Measurements from ENCODE around the gene INPP4A.
"Not testable (repeated sequence)": the region's sequence is repeated elsewhere in the genome, so short reads cannot be mapped to it uniquely, and the experiment has no call there.

INPP4A gene

DNA sequence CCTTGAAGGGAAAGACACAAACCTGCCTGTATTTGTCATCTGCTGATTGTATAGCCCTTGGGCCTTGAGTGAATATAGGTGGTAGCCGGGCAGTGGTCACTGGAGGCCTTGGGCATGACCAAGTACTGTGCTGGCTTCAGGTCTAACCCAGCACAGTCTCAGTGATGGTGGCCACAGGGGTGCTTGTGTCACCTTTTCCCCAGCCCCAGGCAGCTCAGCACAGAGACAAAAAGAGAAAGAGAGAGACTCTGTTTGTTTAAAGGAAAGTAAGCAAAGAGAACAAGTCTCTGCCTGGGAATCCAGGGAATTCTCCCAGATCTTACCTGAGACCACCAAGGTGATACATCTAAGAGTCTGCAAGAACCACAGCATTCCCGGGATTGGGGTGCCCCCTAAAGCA lies 39.4 kb upstream of the INPP4A start:
- Histone ChIP-seq H3K27me3 (ENCODE audit: insufficient read depth, poor library complexity, severe bottlenecking) (peaks cover 3% of the 10 kb centered on the region), H3K4me3 (replicated peaks; ENCODE audit: insufficient read depth, low read length) (no peak overlapping the region), H3K27ac (replicated peaks) (no peak overlapping the region)
- DNase-seq (ENCODE audit: low read depth in 1 of 2, low spot score in 1 of 2): no peak
- TF ChIP-seq GABPA (IDR thresholded peaks at IDR 0.05; ENCODE audit: low read depth) (no peak), SPI1 (IDR thresholded peaks at IDR 0.05; ENCODE audit: borderline replicate concordance, low read depth) (no peak), POLR2AphosphoS5 (IDR thresholded peaks at IDR 0.05; ENCODE audit: low read depth) (no peak)
- TF ChIP-seq, protein P1, sequence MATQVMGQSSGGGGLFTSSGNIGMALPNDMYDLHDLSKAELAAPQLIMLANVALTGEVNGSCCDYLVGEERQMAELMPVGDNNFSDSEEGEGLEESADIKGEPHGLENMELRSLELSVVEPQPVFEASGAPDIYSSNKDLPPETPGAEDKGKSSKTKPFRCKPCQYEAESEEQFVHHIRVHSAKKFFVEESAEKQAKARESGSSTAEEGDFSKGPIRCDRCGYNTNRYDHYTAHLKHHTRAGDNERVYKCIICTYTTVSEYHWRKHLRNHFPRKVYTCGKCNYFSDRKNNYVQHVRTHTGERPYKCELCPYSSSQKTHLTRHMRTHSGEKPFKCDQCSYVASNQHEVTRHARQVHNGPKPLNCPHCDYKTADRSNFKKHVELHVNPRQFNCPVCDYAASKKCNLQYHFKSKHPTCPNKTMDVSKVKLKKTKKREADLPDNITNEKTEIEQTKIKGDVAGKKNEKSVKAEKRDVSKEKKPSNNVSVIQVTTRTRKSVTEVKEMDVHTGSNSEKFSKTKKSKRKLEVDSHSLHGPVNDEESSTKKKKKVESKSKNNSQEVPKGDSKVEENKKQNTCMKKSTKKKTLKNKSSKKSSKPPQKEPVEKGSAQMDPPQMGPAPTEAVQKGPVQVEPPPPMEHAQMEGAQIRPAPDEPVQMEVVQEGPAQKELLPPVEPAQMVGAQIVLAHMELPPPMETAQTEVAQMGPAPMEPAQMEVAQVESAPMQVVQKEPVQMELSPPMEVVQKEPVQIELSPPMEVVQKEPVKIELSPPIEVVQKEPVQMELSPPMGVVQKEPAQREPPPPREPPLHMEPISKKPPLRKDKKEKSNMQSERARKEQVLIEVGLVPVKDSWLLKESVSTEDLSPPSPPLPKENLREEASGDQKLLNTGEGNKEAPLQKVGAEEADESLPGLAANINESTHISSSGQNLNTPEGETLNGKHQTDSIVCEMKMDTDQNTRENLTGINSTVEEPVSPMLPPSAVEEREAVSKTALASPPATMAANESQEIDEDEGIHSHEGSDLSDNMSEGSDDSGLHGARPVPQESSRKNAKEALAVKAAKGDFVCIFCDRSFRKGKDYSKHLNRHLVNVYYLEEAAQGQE (IDR thresholded peaks at IDR 0.05; ENCODE audit: insufficient replicate concordance, low read depth): no peak
- TF ChIP-seq, protein P2, sequence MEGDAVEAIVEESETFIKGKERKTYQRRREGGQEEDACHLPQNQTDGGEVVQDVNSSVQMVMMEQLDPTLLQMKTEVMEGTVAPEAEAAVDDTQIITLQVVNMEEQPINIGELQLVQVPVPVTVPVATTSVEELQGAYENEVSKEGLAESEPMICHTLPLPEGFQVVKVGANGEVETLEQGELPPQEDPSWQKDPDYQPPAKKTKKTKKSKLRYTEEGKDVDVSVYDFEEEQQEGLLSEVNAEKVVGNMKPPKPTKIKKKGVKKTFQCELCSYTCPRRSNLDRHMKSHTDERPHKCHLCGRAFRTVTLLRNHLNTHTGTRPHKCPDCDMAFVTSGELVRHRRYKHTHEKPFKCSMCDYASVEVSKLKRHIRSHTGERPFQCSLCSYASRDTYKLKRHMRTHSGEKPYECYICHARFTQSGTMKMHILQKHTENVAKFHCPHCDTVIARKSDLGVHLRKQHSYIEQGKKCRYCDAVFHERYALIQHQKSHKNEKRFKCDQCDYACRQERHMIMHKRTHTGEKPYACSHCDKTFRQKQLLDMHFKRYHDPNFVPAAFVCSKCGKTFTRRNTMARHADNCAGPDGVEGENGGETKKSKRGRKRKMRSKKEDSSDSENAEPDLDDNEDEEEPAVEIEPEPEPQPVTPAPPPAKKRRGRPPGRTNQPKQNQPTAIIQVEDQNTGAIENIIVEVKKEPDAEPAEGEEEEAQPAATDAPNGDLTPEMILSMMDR (IDR thresholded peaks at IDR 0.05; ENCODE audit: insufficient read depth, low read length): no peak

DNA sequence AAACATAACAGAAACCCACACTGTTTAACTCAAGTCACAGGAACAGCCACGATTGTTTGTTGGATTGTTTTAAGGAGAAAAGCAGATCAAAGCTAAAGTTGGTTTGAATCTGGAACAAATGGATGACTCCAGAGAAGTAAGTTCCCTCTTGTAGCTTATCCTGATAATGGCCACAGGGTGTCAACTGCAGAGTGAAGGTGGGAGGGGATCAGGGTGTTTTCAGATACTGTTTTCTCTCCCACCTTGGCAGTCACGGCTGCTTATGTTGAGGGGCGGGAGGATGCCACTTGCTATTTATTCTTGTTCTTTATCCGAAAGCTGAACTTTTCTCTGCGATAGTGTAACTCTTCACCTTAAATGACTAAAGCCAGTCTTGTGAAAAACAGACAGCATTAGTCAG lies 36.5 kb upstream of the INPP4A start:
- no peaks in the 10 kb centered on the region for H3K27me3 ChIP-seq (ENCODE audit: insufficient read depth, poor library complexity, severe bottlenecking)
- H3K4me3 ChIP-seq (replicated peaks; ENCODE audit: insufficient read depth, low read length): no peak overlapping the region
- TF ChIP-seq SPI1 (IDR thresholded peaks at IDR 0.05; ENCODE audit: borderline replicate concordance, low read depth) (no peak), POLR2AphosphoS5 (IDR thresholded peaks at IDR 0.05; ENCODE audit: low read depth) (no peak)
- TF ChIP-seq, protein P1 (IDR thresholded peaks at IDR 0.05; ENCODE audit: insufficient replicate concordance, low read depth): no peak
- H3K27ac ChIP-seq (replicated peaks): no peak overlapping the region
- no peak for DNase-seq (ENCODE audit: low read depth in 1 of 2, low spot score in 1 of 2)

DNA sequence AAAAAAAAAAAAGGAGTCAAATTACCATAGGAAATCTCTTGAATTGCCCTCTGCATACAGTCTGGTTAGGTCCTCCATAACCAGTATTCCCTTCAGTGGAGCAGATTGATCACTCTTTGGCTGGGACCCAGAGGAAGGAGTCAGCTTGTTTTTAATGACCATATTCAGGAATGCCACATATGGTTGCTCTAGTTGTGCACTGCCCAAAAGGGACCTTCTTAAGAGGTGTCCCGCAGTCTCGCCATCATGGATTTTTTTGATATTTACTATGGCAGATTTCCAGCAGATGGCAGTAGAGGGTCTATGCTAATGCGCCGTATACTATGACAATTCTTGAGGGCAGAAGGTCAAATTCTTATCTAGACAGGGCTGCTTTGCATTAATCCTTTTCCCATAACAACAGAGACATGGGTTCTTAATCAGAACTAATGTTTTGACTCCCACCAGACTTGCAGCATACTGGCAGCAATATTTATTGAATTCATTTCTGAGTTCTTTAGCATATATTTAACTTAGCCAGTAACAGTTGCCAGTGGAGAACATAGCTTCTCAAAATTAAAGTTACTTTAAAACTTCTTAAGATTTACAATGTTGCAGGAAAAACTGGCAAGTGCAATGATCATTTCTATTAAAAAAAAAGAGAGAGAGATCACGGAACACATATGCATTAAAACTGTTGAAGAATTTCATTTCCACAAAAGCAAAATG lies 31.8 kb upstream of the INPP4A start:
- no peak overlapping the region for H3K4me3 ChIP-seq (replicated peaks; ENCODE audit: insufficient read depth, low read length)
- no peaks in the 10 kb centered on the region for H3K27me3 ChIP-seq (ENCODE audit: insufficient read depth, poor library complexity, severe bottlenecking)
- TF ChIP-seq, protein P2 (IDR thresholded peaks at IDR 0.05; ENCODE audit: insufficient read depth, low read length): peak; percentile 60
- no peak for TF ChIP-seq GABPA (IDR thresholded peaks at IDR 0.05; ENCODE audit: low read depth)
- TF ChIP-seq POLR2AphosphoS5 (IDR thresholded peaks at IDR 0.05; ENCODE audit: low read depth): no peak
- no peak for TF ChIP-seq SPI1 (IDR thresholded peaks at IDR 0.05; ENCODE audit: borderline replicate concordance, low read depth)
- TF ChIP-seq, protein P1 (IDR thresholded peaks at IDR 0.05; ENCODE audit: insufficient replicate concordance, low read depth): no peak
- H3K27ac ChIP-seq (replicated peaks): no peak overlapping the region
- peak; percentile 29 to 68 for DNase-seq (ENCODE audit: low read depth in 1 of 2, low spot score in 1 of 2)

DNA sequence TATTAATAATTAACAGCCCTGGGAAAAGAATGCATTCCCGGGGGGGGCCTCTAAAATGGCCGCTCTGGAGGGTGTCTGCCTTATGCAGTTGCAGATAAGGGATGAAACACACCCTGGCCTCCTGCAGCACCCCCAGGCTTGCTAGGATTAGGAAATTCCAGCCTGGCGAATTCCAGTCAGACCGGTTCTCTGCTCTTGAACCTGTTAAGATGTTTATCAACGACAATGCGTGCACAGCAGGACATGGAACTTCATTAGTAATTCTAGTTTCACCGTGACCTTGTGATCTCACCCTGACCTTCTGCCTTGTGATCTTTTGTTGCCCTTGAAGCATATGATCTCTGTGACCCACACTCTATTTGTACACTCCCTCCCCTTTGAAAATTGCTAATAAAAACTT lies 30.4 kb upstream of the INPP4A start:
- H3K4me3 ChIP-seq (replicated peaks; ENCODE audit: insufficient read depth, low read length); H3K27me3 ChIP-seq (ENCODE audit: insufficient read depth, poor library complexity, severe bottlenecking); H3K27ac ChIP-seq (replicated peaks); DNase-seq (ENCODE audit: low read depth in 1 of 2, low spot score in 1 of 2): not testable (repeated sequence)

DNA sequence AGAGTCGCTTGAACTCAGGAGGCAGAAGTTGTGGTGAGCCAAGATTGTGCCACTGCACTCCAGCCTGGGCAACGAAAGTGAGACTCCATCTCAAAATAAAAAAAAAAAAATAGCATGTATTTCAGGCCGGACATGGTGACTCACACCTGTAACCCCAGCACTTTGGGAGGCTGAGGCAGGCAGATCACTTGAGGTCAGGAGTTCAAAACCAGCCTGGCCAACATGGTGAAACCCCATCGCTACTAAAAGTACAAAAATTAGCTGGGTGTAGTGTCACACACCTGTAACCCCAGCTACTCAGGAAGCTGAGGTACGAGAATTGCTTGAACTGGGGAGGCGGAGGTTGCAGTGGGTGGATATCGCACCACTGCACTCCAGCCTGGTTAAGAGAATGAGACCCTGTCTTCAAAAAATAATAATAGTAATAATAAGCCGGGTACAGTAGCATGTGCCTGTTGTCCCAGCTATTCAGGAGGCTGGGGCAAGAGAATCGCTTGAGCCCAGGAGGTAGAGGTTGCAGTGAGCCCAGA lies 28.9 kb upstream of the INPP4A start:
- H3K27ac ChIP-seq (replicated peaks); DNase-seq (ENCODE audit: low read depth in 1 of 2, low spot score in 1 of 2): not testable (repeated sequence)

More for the DNA sequence above, 28.9 kb upstream of the INPP4A start:
- H3K27me3 ChIP-seq (ENCODE audit: insufficient read depth, poor library complexity, severe bottlenecking); H3K4me3 ChIP-seq (replicated peaks; ENCODE audit: insufficient read depth, low read length): not testable (repeated sequence)

All from HL-60 (cell line).